GM23338 (cell line): ENCODE measurements around the gene CD40LG. TPM values are rescaled to one million over a fixed set of nuclear protein-coding genes. Genes with fewer than 3 reads are reported as not detected.

ENCODE experiments used
- ATAC-seq: fragments of 200-7000 bp; cut with Tn5 transposase; 3 replicates; pipeline ENCODE4 v1.9.1; 2020
- DNase-seq: peaks from one replicate; pipeline ENCODE4 v3.0.0-alpha.2; 2015; ENCODE audit warnings: low spot score
- H2AFZ ChIP-seq: fragments of 200-600 bp; sonication (generic); 2 replicates; pipeline ENCODE4 v1.8.0; 2016; ENCODE audit warnings: antibody characterized with exemption, mild to moderate bottlenecking, moderate library complexity
- H3F3A ChIP-seq: fragments of 200-600 bp; sonication (generic); replicated peaks from 2 replicates; pipeline ENCODE4 v1.8.0; 2017; ENCODE audit warnings: antibody characterized with exemption, mixed run types, low read depth
- H3K27ac ChIP-seq: fragments of 200-600 bp; sonication (generic); 2 replicates; pipeline ENCODE4 v1.6.1; 2016; ENCODE audit warnings: low read depth
- H3K27me3 ChIP-seq: fragments of 200-600 bp; sonication (generic); 2 replicates; pipeline ENCODE4 v1.8.0; 2016; ENCODE audit warnings: mild to moderate bottlenecking, mixed run types, moderate library complexity; ENCODE audit not compliant: insufficient read depth
- H3K36me3 ChIP-seq: fragments of 200-600 bp; sonication (generic); 2 replicates; pipeline ENCODE4 v1.8.0; 2016; ENCODE audit warnings: mild to moderate bottlenecking; ENCODE audit not compliant: insufficient read depth
- H3K4me1 ChIP-seq: fragments of 200-600 bp; sonication (generic); 2 replicates; pipeline ENCODE4 v1.8.0; 2016; ENCODE audit warnings: mild to moderate bottlenecking, moderate library complexity; ENCODE audit not compliant: insufficient read depth
- H3K4me2 ChIP-seq: fragments of 200-600 bp; sonication (generic); 2 replicates; pipeline ENCODE4 v1.7.1; 2017; ENCODE audit warnings: mixed run types
- H3K4me3 ChIP-seq: fragments of 200-600 bp; sonication (generic); 2 replicates; pipeline ENCODE4 v1.6.1; 2016; ENCODE audit warnings: mixed run types
- H3K79me2 ChIP-seq: fragments of 200-600 bp; sonication (generic); replicated peaks from 2 replicates; pipeline ENCODE4 v1.8.0; 2017; ENCODE audit warnings: mild to moderate bottlenecking; ENCODE audit not compliant: insufficient read depth
- H3K9me2 ChIP-seq: fragments of 200-600 bp; sonication (generic); 2 replicates; pipeline ENCODE4 v1.8.0; 2017; ENCODE audit not compliant: insufficient read depth
- H4K20me1 ChIP-seq: fragments of 200-600 bp; sonication (generic); replicated peaks from 2 replicates; pipeline ENCODE4 v1.8.0; 2017; ENCODE audit warnings: mild to moderate bottlenecking; ENCODE audit not compliant: insufficient read depth
- H3K27ac Mint-ChIP-seq: 2 replicates; pipeline ENCODE4 v1.8.0; 2020; ENCODE audit warnings: inconsistent platforms, mild to moderate bottlenecking, moderate library complexity, mixed read lengths
- H3K27me3 Mint-ChIP-seq: 3 replicates; pipeline ENCODE4 v1.8.0; 2022; ENCODE audit warnings: low read depth, mild to moderate bottlenecking, moderate library complexity, mixed read lengths, inconsistent platforms; ENCODE audit not compliant: insufficient read depth, poor library complexity
- H3K36me3 Mint-ChIP-seq: 3 replicates; pipeline ENCODE4 v1.8.0; 2021; ENCODE audit warnings: low read depth, mild to moderate bottlenecking, inconsistent platforms, moderate library complexity, mixed read lengths
- H3K4me1 Mint-ChIP-seq: 3 replicates; pipeline ENCODE4 v1.8.0; 2020; ENCODE audit warnings: mild to moderate bottlenecking, inconsistent platforms, mixed read lengths
- H3K4me3 Mint-ChIP-seq: 3 replicates; pipeline ENCODE4 v1.8.0; 2021; ENCODE audit warnings: moderate library complexity, mild to moderate bottlenecking, inconsistent platforms, mixed read lengths
- H3K9me3 Mint-ChIP-seq: 3 replicates; pipeline ENCODE4 v1.8.0; 2020; ENCODE audit warnings: moderate library complexity, mild to moderate bottlenecking, inconsistent platforms, mixed read lengths
- EZH2 ChIP-seq: fragments of 200-600 bp; sonication (generic); IDR thresholded peaks from one replicate; pipeline ENCODE4 v1.8.0; 2017; ENCODE audit warnings: antibody characterized with exemption, mild to moderate bottlenecking, low read depth; ENCODE audit not compliant: unreplicated experiment
- NANOG ChIP-seq: IDR thresholded peaks from 2 replicates; pipeline ENCODE4 v1.6.1; 2016; ENCODE audit warnings: antibody characterized with exemption, borderline replicate concordance
- ZNF331 ChIP-seq: fragments of 250-450 bp; sonication (Bioruptor Pico); IDR thresholded peaks from 2 replicates; pipeline ENCODE4 v1.5.0; 2020; ENCODE audit warnings: low read depth, mild to moderate bottlenecking, moderate library complexity
- polyA plus RNA-seq: library from polyadenylated mRNA; unstranded; fragments of >200 nt; fragmentation: Nextera tagmentation; extraction: Ambion mirVana; gene quantifications from 2 replicates; pipeline ENCODE4 v1.2.1, GENCODE V29; 2016
- total RNA-seq: library from RNA; depleted of rRNA; stranded (reverse); fragments of >200 nt; shearing (Covaris generic); gene quantifications from 2 replicates; pipeline ENCODE4 v1.2.3, GENCODE V29; 2014
- TF ChIP-seq, protein P1 (sequence below), 2 experiments: fragments of 200-600 bp in 1 of 2; sonication (generic) in 1 of 2; conservative IDR thresholded peaks; 2 replicates each; pipeline versions ENCODE4 v1.5.1 to v1.6.1; 2016 to 2017; ENCODE audit warnings: antibody characterized with exemption in 2 of 2, low read depth in 2 of 2, mild to moderate bottlenecking in 2 of 2, moderate library complexity in 1 of 2
- TF ChIP-seq, protein P2 (sequence below): IDR thresholded peaks from one replicate; pipeline ENCODE4 v1.6.1; 2018; ENCODE audit warnings: antibody characterized with exemption; ENCODE audit not compliant: unreplicated experiment
- TF ChIP-seq, protein P3 (sequence below): fragments of 250-450 bp; sonication (Bioruptor Pico); IDR thresholded peaks from 2 replicates; pipeline ENCODE4 v1.5.0; 2020; ENCODE audit warnings: mild to moderate bottlenecking, moderate library complexity
- TF ChIP-seq, protein P4 (sequence below): IDR thresholded peaks from 2 replicates; pipeline ENCODE4 v1.6.1; 2016; ENCODE audit warnings: antibody characterized with exemption

Gene CD40LG
- total and polyA plus RNA-seq, 2 experiments from 2014 or later = not detected

DNA sequence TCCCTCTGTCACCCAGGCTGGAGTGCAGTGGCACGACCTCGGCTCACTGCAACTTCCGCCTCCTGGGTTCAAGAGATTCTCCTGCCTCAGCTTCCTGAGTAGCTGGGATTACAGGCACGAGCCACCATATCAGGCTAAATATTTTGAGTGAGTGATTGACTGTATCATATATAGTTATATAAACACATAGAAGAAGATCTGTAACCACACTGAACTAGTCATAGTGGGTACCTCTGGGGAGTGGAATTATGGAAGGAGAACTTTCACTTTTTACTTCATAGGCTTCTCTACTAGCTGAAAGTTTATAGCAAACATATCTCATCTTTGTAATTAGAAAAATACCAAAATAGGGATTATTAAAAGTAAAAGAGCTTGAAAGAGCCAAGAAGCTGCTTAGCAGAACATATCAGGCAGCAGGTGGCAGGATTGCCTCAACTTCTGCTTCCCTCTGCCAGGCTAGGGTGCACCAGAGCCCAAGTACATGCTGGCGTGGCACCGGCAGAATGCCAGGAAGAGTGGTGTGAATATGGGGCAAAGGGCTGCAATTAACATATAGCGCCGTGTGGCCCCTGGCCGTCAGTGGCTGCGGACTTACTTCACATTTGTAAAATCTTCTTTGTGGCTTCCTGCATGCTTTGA lies 39.5 kb upstream of the CD40LG start:
- TF ChIP-seq, protein P1, sequence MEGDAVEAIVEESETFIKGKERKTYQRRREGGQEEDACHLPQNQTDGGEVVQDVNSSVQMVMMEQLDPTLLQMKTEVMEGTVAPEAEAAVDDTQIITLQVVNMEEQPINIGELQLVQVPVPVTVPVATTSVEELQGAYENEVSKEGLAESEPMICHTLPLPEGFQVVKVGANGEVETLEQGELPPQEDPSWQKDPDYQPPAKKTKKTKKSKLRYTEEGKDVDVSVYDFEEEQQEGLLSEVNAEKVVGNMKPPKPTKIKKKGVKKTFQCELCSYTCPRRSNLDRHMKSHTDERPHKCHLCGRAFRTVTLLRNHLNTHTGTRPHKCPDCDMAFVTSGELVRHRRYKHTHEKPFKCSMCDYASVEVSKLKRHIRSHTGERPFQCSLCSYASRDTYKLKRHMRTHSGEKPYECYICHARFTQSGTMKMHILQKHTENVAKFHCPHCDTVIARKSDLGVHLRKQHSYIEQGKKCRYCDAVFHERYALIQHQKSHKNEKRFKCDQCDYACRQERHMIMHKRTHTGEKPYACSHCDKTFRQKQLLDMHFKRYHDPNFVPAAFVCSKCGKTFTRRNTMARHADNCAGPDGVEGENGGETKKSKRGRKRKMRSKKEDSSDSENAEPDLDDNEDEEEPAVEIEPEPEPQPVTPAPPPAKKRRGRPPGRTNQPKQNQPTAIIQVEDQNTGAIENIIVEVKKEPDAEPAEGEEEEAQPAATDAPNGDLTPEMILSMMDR (conservative IDR thresholded peaks at IDR 0.05; ENCODE audit: low read depth in 2 of 2) = peak; percentile 49 to 72
- TF ChIP-seq EZH2 = no peak
- TF ChIP-seq, protein P2, sequence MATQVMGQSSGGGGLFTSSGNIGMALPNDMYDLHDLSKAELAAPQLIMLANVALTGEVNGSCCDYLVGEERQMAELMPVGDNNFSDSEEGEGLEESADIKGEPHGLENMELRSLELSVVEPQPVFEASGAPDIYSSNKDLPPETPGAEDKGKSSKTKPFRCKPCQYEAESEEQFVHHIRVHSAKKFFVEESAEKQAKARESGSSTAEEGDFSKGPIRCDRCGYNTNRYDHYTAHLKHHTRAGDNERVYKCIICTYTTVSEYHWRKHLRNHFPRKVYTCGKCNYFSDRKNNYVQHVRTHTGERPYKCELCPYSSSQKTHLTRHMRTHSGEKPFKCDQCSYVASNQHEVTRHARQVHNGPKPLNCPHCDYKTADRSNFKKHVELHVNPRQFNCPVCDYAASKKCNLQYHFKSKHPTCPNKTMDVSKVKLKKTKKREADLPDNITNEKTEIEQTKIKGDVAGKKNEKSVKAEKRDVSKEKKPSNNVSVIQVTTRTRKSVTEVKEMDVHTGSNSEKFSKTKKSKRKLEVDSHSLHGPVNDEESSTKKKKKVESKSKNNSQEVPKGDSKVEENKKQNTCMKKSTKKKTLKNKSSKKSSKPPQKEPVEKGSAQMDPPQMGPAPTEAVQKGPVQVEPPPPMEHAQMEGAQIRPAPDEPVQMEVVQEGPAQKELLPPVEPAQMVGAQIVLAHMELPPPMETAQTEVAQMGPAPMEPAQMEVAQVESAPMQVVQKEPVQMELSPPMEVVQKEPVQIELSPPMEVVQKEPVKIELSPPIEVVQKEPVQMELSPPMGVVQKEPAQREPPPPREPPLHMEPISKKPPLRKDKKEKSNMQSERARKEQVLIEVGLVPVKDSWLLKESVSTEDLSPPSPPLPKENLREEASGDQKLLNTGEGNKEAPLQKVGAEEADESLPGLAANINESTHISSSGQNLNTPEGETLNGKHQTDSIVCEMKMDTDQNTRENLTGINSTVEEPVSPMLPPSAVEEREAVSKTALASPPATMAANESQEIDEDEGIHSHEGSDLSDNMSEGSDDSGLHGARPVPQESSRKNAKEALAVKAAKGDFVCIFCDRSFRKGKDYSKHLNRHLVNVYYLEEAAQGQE = no peak
- H3K27me3 Mint-ChIP-seq = no peaks in the 10 kb centered on the region
- Histone ChIP-seq H3K79me2 (no peaks in the 10 kb centered on the region), H3K9me2 (no peaks in the 10 kb centered on the region), H3K4me1 (no peaks in the 10 kb centered on the region), H3K4me3 (no peak overlapping the region), H2AFZ (no peak overlapping the region), H3K27ac (no peak overlapping the region), H3K4me2 (no peak overlapping the region), H4K20me1 (no peaks in the 10 kb centered on the region), H3F3A (no peaks in the 10 kb centered on the region), H3K36me3 (no peaks in the 10 kb centered on the region), H3K27me3 (no peaks in the 10 kb centered on the region)
- ATAC-seq (peak; percentile 75), DNase-seq (peak; percentile 38)
- no peaks in the 10 kb centered on the region for H3K4me1 Mint-ChIP-seq
- no peak overlapping the region for H3K27ac Mint-ChIP-seq
- no peaks in the 10 kb centered on the region for H3K9me3 Mint-ChIP-seq
- H3K4me3 Mint-ChIP-seq = no peak overlapping the region
- H3K36me3 Mint-ChIP-seq = no peaks in the 10 kb centered on the region

DNA sequence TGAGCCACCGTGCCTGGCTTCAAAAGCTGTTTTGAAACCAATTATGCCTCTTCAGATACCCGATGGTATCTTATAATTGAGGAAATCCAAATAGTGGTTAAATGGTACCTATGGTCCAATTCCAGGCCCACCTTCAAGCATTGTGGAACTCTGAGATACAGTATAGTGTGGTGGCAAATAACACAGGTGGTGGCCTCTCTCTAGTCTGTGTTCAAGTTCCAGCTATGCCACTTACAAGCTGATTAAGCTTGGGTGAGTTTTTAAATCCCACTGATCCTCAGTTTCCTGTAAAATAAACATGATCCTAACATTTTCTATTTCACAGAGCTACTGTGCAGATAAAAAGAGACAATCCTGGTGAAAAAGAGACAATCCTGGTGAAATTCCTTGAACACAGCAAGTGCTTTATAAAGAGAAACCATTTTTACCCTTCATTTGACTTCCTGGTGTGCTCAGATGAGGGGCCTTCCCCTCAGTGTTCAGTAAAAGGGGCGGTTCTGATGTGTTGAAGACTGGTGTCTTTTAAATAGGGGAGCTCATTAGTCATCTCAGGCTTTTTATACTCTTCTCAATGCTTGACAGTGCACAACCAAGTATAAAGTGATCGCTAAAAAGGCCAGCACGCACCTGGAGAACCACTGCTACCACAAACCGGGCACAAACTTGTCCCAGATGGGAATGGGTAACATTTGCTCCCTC lies 30.8 kb upstream of the CD40LG start:
- H3K27ac Mint-ChIP-seq = no peak overlapping the region
- H3K36me3 Mint-ChIP-seq = no peaks in the 10 kb centered on the region
- no peak overlapping the region for H3K4me3 Mint-ChIP-seq
- no peaks in the 10 kb centered on the region for H3F3A ChIP-seq
- no peaks in the 10 kb centered on the region for H3K4me1 ChIP-seq
- no peak overlapping the region for H3K4me2 ChIP-seq
- H3K79me2 ChIP-seq = no peaks in the 10 kb centered on the region
- H3K27me3 ChIP-seq = no peaks in the 10 kb centered on the region
- no peaks in the 10 kb centered on the region for H4K20me1 ChIP-seq
- DNase-seq (no peak), ATAC-seq (no peak)
- H3K27me3 Mint-ChIP-seq = no peaks in the 10 kb centered on the region
- no peak overlapping the region for H3K27ac ChIP-seq
- H3K4me3 ChIP-seq = no peak overlapping the region
- no peaks in the 10 kb centered on the region for H3K9me3 Mint-ChIP-seq
- H3K9me2 ChIP-seq = no peaks in the 10 kb centered on the region
- H3K36me3 ChIP-seq = no peaks in the 10 kb centered on the region
- no peaks in the 10 kb centered on the region for H3K4me1 Mint-ChIP-seq
- H2AFZ ChIP-seq = no peak overlapping the region
- TF ChIP-seq, protein P3, sequence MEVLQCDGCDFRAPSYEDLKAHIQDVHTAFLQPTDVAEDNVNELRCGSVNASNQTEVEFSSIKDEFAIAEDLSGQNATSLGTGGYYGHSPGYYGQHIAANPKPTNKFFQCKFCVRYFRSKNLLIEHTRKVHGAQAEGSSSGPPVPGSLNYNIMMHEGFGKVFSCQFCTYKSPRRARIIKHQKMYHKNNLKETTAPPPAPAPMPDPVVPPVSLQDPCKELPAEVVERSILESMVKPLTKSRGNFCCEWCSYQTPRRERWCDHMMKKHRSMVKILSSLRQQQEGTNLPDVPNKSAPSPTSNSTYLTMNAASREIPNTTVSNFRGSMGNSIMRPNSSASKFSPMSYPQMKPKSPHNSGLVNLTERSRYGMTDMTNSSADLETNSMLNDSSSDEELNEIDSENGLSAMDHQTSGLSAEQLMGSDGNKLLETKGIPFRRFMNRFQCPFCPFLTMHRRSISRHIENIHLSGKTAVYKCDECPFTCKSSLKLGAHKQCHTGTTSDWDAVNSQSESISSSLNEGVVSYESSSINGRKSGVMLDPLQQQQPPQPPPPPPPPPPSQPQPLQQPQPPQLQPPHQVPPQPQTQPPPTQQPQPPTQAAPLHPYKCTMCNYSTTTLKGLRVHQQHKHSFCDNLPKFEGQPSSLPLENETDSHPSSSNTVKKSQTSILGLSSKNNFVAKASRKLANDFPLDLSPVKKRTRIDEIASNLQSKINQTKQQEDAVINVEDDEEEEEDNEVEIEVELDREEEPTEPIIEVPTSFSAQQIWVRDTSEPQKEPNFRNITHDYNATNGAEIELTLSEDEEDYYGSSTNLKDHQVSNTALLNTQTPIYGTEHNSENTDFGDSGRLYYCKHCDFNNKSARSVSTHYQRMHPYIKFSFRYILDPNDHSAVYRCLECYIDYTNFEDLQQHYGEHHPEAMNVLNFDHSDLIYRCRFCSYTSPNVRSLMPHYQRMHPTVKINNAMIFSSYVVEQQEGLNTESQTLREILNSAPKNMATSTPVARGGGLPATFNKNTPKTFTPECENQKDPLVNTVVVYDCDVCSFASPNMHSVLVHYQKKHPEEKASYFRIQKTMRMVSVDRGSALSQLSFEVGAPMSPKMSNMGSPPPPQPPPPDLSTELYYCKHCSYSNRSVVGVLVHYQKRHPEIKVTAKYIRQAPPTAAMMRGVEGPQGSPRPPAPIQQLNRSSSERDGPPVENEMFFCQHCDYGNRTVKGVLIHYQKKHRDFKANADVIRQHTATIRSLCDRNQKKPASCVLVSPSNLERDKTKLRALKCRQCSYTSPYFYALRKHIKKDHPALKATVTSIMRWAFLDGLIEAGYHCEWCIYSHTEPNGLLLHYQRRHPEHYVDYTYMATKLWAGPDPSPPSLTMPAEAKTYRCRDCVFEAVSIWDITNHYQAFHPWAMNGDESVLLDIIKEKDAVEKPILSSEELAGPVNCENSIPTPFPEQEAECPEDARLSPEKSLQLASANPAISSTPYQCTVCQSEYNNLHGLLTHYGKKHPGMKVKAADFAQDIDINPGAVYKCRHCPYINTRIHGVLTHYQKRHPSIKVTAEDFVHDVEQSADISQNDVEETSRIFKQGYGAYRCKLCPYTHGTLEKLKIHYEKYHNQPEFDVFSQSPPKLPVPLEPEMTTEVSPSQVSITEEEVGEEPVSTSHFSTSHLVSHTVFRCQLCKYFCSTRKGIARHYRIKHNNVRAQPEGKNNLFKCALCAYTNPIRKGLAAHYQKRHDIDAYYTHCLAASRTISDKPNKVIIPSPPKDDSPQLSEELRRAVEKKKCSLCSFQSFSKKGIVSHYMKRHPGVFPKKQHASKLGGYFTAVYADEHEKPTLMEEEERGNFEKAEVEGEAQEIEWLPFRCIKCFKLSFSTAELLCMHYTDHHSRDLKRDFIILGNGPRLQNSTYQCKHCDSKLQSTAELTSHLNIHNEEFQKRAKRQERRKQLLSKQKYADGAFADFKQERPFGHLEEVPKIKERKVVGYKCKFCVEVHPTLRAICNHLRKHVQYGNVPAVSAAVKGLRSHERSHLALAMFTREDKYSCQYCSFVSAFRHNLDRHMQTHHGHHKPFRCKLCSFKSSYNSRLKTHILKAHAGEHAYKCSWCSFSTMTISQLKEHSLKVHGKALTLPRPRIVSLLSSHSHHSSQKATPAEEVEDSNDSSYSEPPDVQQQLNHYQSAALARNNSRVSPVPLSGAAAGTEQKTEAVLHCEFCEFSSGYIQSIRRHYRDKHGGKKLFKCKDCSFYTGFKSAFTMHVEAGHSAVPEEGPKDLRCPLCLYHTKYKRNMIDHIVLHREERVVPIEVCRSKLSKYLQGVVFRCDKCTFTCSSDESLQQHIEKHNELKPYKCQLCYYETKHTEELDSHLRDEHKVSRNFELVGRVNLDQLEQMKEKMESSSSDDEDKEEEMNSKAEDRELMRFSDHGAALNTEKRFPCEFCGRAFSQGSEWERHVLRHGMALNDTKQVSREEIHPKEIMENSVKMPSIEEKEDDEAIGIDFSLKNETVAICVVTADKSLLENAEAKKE (CRISPR knock-in tag) = no peak
- no peak for TF ChIP-seq NANOG
- no peak for TF ChIP-seq ZNF331 (CRISPR knock-in tag)
- TF ChIP-seq, protein P4, sequence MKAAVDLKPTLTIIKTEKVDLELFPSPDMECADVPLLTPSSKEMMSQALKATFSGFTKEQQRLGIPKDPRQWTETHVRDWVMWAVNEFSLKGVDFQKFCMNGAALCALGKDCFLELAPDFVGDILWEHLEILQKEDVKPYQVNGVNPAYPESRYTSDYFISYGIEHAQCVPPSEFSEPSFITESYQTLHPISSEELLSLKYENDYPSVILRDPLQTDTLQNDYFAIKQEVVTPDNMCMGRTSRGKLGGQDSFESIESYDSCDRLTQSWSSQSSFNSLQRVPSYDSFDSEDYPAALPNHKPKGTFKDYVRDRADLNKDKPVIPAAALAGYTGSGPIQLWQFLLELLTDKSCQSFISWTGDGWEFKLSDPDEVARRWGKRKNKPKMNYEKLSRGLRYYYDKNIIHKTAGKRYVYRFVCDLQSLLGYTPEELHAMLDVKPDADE = no peak
